Upper lobe of right lung (tissue), 1 donor: ENCODE results near the gene EFNB2. TPM values are rescaled to one million over a fixed set of nuclear protein-coding genes. Genes with fewer than 3 reads are reported as not detected.

Experiments
- ATAC-seq: fragments of 200-7000 bp; cut with Tn5 transposase; one replicate; pipeline ENCODE4 v1.9.1; 2020; ENCODE audit warnings: mild to moderate bottlenecking, moderate library complexity
- DNase-seq: peaks from one replicate; pipeline ENCODE4 v3.0.0-alpha.2; 2020
- H3K27ac ChIP-seq: fragments of 200-600 bp; one replicate; pipeline ENCODE4 v1.8.0; 2022
- H3K27me3 ChIP-seq: fragments of 200-600 bp; one replicate; pipeline ENCODE4 v1.8.0; 2022; ENCODE audit warnings: mild to moderate bottlenecking
- H3K36me3 ChIP-seq: fragments of 200-600 bp; one replicate; pipeline ENCODE4 v1.8.0; 2022
- H3K4me1 ChIP-seq: fragments of 200-600 bp; one replicate; pipeline ENCODE4 v1.8.0; 2022
- H3K4me3 ChIP-seq: fragments of 200-600 bp; one replicate; pipeline ENCODE4 v1.8.0; 2022; ENCODE audit warnings: mild to moderate bottlenecking
- H3K9me3 ChIP-seq: fragments of 200-600 bp; one replicate; pipeline ENCODE4 v1.8.0; 2022
- intact Hi-C: fragments of 100-400 bp; cut with DNase I; formaldehyde crosslinking; loops from one replicate; pipeline ENCODE4 v1.11.0; 2022
- total RNA-seq: library from RNA; stranded (reverse); fragmentation: NEBNext Ultra II Directional; extraction: Animal tissue kit (Norgen Biotek cat#: 25700); gene quantifications from one replicate; pipeline ENCODE4 v1.2.1, GENCODE V29; 2021
- TF ChIP-seq, protein P1 (sequence below): fragments of 200-600 bp; IDR thresholded peaks from one replicate; pipeline ENCODE4 v1.8.0; 2022; ENCODE audit warnings: antibody characterized with exemption
- donor health status: DM: no; HTN: yes; CAD: no; lungs with severe emphysema.

Gene EFNB2
- total RNA-seq, 1 donor from 2014 or later = 55.1 TPM

DNA sequence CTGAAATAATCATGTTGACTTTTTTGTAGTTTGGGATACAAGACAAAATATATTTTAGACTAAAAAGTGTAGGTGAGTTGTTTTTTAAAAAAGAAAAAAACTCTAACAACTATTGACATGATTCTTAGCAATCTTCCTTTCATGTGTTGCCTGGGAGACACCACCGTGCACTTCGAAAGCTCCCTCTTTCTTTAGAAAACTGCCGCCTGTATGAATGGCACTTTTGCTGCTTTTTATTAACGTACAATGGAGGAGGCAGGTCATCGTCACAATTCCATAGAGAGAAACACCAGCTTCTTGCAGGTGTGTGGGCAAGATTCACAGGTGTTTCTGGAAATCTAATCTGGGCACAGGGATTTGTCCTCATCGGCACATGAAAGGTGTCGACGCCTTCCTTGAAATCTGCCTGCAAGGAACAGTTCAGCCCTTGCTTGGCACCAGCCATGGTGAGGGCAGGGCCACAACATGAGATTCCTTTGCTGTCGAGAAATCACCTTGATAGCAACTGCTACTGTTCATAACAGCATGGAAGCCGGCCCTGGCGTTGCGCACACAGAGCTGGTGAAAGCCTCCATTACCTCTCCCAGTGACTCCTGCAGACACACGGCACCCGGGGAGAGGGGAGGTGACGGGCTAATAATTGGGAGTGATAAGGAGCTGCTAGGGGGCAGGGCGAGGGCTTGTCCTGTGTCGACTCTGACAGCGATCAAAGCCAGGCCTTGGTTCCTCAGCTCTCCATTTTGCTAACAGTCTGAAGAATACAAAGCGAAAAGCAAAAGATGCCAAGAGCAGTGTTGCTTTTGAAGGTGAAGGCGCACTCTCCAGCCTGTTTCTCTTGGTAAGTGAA is 66.5 kb downstream of the EFNB2 start:
- Histone ChIP-seq H3K27ac (no peak overlapping the region), H3K9me3 (no peaks in the 10 kb centered on the region), H3K36me3 (no peaks in the 10 kb centered on the region), H3K4me3 (no peak overlapping the region), H3K4me1 (no peaks in the 10 kb centered on the region), H3K27me3 (no peaks in the 10 kb centered on the region)
- TF ChIP-seq, protein P1, sequence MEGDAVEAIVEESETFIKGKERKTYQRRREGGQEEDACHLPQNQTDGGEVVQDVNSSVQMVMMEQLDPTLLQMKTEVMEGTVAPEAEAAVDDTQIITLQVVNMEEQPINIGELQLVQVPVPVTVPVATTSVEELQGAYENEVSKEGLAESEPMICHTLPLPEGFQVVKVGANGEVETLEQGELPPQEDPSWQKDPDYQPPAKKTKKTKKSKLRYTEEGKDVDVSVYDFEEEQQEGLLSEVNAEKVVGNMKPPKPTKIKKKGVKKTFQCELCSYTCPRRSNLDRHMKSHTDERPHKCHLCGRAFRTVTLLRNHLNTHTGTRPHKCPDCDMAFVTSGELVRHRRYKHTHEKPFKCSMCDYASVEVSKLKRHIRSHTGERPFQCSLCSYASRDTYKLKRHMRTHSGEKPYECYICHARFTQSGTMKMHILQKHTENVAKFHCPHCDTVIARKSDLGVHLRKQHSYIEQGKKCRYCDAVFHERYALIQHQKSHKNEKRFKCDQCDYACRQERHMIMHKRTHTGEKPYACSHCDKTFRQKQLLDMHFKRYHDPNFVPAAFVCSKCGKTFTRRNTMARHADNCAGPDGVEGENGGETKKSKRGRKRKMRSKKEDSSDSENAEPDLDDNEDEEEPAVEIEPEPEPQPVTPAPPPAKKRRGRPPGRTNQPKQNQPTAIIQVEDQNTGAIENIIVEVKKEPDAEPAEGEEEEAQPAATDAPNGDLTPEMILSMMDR = no peak
- intact Hi-C loops = no loop called here
- ATAC-seq = no peak
- no peak for DNase-seq

DNA sequence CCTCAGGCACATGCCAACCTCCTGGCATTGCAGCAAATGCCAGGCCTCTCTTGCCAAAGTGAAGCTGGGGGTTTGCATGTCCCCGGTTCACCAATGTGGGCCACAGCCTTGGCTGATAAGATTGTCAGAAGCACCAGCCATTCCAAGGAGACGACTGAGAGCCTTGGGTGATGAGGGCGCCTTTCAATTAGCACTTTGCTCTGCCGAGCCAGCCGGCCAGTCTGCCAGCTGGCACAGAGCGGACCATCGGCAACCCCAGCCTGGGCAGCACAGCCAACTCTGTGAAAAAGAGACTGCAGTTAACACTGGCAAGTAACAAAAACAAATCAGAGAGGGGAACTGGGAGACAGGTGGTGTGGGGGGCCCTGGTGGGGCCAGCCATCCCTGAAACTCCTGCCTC is 67.3 kb downstream of the EFNB2 start:
- Histone ChIP-seq H3K27me3 (no peaks in the 10 kb centered on the region), H3K36me3 (no peaks in the 10 kb centered on the region), H3K27ac (no peak overlapping the region), H3K4me1 (no peaks in the 10 kb centered on the region), H3K9me3 (no peaks in the 10 kb centered on the region), H3K4me3 (no peak overlapping the region)
- intact Hi-C loops = no loop called here
- TF ChIP-seq, protein P1 = no peak
- ATAC-seq (no peak), DNase-seq (no peak)

DNA sequence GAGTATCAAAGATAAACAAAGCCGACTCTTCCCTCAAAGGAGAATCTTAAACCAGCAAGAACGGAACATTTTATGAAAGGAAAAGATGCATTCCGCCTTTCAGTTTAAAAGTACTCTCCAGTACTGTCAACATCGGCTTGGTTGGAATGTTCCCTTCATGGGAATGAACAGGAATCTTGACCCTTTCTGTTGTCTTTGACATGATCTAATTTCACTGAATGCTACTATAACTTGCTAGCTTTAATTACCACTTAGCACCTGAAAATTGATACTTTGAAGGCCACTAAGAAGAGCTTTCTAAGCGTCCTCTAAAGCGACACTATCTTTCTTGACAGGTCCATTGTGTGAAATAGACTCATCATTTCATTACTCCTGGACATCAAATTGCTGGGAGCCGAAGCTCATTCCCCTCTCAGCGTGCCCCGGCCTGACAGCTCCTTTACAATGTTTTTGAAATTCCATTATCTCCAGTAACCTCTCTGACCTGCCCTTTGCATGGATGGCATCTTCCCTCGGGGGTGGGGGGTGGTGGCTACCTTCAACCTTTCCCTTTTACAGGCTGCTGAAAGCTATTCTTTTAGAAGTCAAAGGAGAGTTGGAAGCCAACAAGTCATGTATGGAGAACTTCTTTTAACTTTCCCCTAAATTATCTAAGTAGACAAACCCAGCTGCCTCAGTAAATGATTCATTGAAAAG is 67.9 kb downstream of the EFNB2 start:
- no peak for ATAC-seq
- intact Hi-C loops = no loop called here
- Histone ChIP-seq H3K4me3 (no peak overlapping the region), H3K4me1 (no peaks in the 10 kb centered on the region), H3K9me3 (no peaks in the 10 kb centered on the region), H3K27ac (no peak overlapping the region), H3K27me3 (no peaks in the 10 kb centered on the region), H3K36me3 (no peaks in the 10 kb centered on the region)
- no peak for DNase-seq
- TF ChIP-seq, protein P1 = no peak

DNA sequence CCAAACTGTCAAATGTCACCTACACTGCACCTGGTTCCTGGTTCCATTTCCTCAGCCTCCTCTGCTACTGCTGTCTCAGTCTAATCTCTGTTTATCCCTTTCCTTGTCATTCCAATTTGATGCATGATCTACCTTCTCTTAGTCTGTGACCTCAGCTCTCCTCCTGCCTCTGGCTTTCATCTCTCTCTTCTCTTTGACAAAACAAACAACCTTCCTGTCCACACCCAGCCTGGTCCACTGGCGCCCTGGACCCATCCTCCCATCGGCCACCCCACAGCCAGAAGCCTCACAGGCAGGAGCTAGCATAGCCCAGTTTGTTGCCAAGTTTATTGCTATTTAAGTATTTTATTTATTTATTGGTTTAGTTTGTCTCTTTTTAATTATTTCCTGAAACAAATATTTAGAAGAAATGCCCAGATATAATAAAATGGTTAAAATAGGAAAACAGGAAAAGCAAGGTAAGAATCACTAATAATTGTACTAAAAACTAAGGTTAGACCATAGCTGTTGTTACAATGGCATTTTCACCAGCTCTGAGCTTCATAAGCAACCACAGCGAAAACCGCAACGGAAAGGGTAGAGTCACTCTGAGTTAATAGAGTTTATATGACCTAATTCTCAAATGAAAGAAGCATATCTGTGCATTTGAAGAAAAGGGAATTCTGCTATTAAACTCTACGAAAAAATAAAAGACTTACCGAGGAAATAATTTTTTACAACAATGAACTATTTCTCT is 68.6 kb downstream of the EFNB2 start:
- intact Hi-C loops = no loop called here
- TF ChIP-seq, protein P1 = no peak
- DNase-seq (no peak), ATAC-seq (no peak)
- Histone ChIP-seq H3K27ac (no peak overlapping the region), H3K9me3 (no peaks in the 10 kb centered on the region), H3K27me3 (no peaks in the 10 kb centered on the region), H3K4me3 (no peak overlapping the region), H3K36me3 (no peaks in the 10 kb centered on the region), H3K4me1 (no peaks in the 10 kb centered on the region)

DNA sequence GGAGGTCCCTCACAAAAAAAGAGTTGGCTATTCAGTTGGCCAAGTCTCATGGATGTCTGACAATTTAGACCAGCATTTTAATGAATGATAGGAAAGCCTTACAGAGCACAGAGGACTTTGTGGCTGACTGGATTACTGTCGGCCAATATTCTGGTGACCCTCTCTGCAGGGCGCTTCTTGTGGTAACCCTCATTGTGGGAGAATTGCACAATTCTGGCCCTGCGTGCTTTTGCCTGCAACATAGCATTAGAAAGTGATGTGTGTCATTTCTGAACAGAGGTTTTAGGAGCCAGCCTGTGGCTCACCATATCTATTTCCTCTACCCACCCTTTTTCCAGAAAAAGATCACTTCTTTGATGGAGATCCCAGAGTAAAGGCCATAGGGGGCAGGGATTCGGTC is 71.4 kb downstream of the EFNB2 start:
- TF ChIP-seq, protein P1 = no peak
- no peak for ATAC-seq
- H3K4me1 ChIP-seq = no peaks in the 10 kb centered on the region
- intact Hi-C loops = no loop called here
- DNase-seq = no peak
- H3K27ac ChIP-seq = no peak overlapping the region
- no peaks in the 10 kb centered on the region for H3K27me3 ChIP-seq
- no peaks in the 10 kb centered on the region for H3K9me3 ChIP-seq
- H3K4me3 ChIP-seq = no peak overlapping the region
- no peaks in the 10 kb centered on the region for H3K36me3 ChIP-seq
